Skeletal muscle satellite cell (primary cell): Measurements from ENCODE around the gene FARS2. TPM values are rescaled to one million over a fixed set of nuclear protein-coding genes. Genes with fewer than 3 reads are reported as not detected.
A peak's percentile ranks its signal among the peaks of the same experiment; 100 is the strongest.

Source experiments
- H3K27me3 ChIP-seq: 2 replicates; pipeline ENCODE4 v1.7.0; 2013; ENCODE audit warnings: low read length; ENCODE audit not compliant: control insufficient read depth, insufficient read depth
- H3K36me3 ChIP-seq: 2 replicates; pipeline ENCODE4 v1.7.0; 2013; ENCODE audit warnings: mild to moderate bottlenecking, control low read depth, low read length; ENCODE audit not compliant: insufficient read depth
- H3K4me1 ChIP-seq: 2 replicates; pipeline ENCODE4 v1.7.0; 2013; ENCODE audit warnings: low read length; ENCODE audit not compliant: control insufficient read depth, insufficient read depth
- H3K4me2 ChIP-seq: 2 replicates; pipeline ENCODE4 v1.7.0; 2013; ENCODE audit warnings: mild to moderate bottlenecking, low read length
- H3K4me3 ChIP-seq: 2 replicates; pipeline ENCODE4 v1.7.0; 2013; ENCODE audit warnings: low read length
- H3K9ac ChIP-seq: 2 replicates; pipeline ENCODE4 v1.7.0; 2013; ENCODE audit warnings: mild to moderate bottlenecking, low read depth, low read length, moderate library complexity
- H3K9me3 ChIP-seq: replicated peaks from 2 replicates; pipeline ENCODE4 v1.7.0; 2013; ENCODE audit warnings: mild to moderate bottlenecking, control low read depth, low read length
- total RNA-seq: library from RNA; depleted of rRNA; stranded (reverse); fragments of >200 nt; gene quantifications from 2 replicates; pipeline ENCODE4 v1.2.3, GENCODE V29; 2012; rRNA removed

FARS2 gene
- 22.9 and 27.9 TPM in 2 replicates for total RNA-seq

- Histone ChIP-seq H3K36me3 (no peaks in the 10 kb centered on the region), H3K4me1 (peaks cover 11% of the 10 kb centered on the region), H3K4me2 (peak within 1 kb of the TSS; percentile 88), H3K4me3 (peak within 1 kb of the TSS; percentile 77), H3K27me3 (no peaks in the 10 kb centered on the region), H3K9me3 (no peaks in the 10 kb centered on the region), H3K9ac (peak within 1 kb of the TSS; percentile 95)
Measured at GRCh38 chr6:5260661-5261544, at the start of gene FARS2, which contains the start of gene LYRM4. TSS of gene FARS2 (plus strand) at chr6:5261513. TSS of gene LYRM4 (minus strand) at chr6:5260950. CDS start at chr6:5260733, 217 bp downstream.

- no peak overlapping the region for H3K4me3 ChIP-seq
- peaks cover 3% of the 10 kb centered on the region for H3K36me3 ChIP-seq
- H3K9ac ChIP-seq, result no peak overlapping the region
- H3K4me2 ChIP-seq, result no peak overlapping the region
- H3K9me3 ChIP-seq, result no peaks in the 10 kb centered on the region
- peaks cover 14% of the 10 kb centered on the region for H3K4me1 ChIP-seq
- no peaks in the 10 kb centered on the region for H3K27me3 ChIP-seq
Measured at GRCh38 chr6:5213836-5214235, 47.5 kb upstream of the FARS2 start.

DNA sequence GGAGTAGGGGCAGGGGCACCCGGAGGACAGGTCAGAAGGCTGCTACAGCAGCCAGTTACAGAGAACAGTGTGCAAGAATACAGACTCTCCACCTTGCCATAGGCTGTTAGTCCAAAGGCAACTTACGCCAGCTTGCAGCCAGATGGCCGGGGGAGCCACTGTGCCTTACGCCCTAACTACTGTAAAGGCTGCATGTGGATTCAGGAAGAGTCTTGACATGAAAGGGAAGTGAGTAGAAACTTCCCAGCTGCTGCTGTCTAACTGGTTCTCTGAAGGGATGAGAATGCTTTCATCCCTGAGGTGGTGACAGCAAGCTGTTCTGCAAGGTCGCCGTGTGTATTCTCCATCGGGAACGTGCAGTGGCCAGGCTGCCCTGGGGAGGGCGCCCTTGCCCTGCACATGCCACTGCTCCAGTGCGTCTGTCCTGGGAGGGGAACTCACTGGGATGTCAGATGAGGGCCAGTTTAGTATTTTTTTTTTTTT lies 46.7 kb upstream of the FARS2 start:
- no peak overlapping the region for H3K9ac ChIP-seq
- H3K27me3 ChIP-seq, result no peaks in the 10 kb centered on the region
- H3K36me3 ChIP-seq, result peaks cover 3% of the 10 kb centered on the region
- H3K4me3 ChIP-seq, result no peak overlapping the region
- H3K4me2 ChIP-seq, result peak overlapping the region; percentile 30
- H3K4me1 ChIP-seq, result peaks cover 14% of the 10 kb centered on the region
- no peaks in the 10 kb centered on the region for H3K9me3 ChIP-seq

- Histone ChIP-seq H3K9me3 (no peaks in the 10 kb centered on the region), H3K4me2 (peak overlapping the region; percentile 30), H3K4me1 (peaks cover 14% of the 10 kb centered on the region), H3K4me3 (no peak overlapping the region), H3K27me3 (no peaks in the 10 kb centered on the region), H3K36me3 (peaks cover 3% of the 10 kb centered on the region), H3K9ac (no peak overlapping the region)
Measured at GRCh38 chr6:5215159-5215558, 46.2 kb upstream of the FARS2 start.

GRCh38 chr6:5215799-5216198 lies 45.5 kb upstream of the FARS2 start:
- Histone ChIP-seq H3K36me3 (peaks cover 3% of the 10 kb centered on the region), H3K4me1 (peaks cover 14% of the 10 kb centered on the region), H3K4me3 (no peak overlapping the region), H3K4me2 (no peak overlapping the region), H3K9ac (no peak overlapping the region), H3K27me3 (no peaks in the 10 kb centered on the region), H3K9me3 (no peaks in the 10 kb centered on the region)

DNA sequence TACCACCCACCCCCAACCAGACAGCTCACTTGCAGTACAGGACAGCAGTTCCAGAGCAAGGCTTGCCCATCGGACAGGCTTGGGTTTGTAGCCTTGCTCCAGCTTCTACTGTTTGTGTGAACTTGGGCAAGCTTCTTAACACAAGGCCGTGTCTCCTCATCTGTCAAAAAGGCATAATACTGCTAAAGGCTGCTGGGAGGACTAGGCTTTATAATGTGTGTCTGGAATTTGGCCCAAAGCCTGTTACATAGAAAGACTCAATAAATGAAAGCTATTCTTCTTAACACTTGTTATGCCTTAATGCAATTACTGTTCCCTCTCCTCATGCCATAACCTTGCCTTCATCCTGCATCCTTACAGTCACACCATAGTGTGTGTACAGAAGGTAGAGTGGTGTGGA lies 44.0 kb upstream of the FARS2 start:
- H3K27me3 ChIP-seq, result no peaks in the 10 kb centered on the region
- H3K9ac ChIP-seq, result no peak overlapping the region
- no peak overlapping the region for H3K4me2 ChIP-seq
- H3K36me3 ChIP-seq, result peaks cover 3% of the 10 kb centered on the region
- peaks cover 14% of the 10 kb centered on the region for H3K4me1 ChIP-seq
- H3K9me3 ChIP-seq, result no peaks in the 10 kb centered on the region
- H3K4me3 ChIP-seq, result no peak overlapping the region

DNA sequence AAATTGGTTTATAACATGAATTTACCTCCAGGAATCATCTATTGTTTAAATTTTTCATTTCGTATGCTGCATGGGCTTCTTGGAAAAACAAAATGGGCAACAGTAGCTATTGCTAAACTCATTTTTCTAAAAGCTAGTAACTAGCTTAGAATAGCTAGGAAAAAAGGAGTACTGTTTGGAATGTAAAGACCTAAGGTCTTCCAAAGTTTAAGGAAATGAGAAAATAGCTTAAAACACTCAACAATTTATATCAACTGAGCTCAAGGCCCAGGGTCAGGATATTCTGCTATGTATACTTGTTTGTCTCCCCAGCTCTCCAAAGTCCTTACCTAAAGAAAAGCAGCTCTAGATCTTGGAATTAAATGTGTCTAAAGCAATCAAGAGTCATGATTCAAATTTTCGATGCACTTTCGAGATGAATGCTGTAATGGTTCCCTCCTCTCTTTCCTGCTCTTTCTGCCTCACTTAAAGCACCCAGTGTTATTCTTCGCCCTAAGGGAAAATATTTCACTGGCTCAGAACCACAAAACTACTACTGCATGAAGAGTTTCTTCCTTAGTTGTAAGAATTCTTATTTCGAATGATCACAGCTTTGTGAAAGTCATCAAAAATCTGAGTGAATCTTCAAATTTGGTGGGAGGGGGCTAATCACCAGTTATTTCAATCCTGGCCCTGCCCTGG lies 42.2 kb upstream of the FARS2 start:
- Histone ChIP-seq H3K27me3 (no peaks in the 10 kb centered on the region), H3K4me3 (no peak overlapping the region), H3K9ac (no peak overlapping the region)

GRCh38 chr6:5220443-5220842 lies 40.9 kb upstream of the FARS2 start:
- peaks cover 2% of the 10 kb centered on the region for H3K4me1 ChIP-seq
- no peaks in the 10 kb centered on the region for H3K27me3 ChIP-seq
- no peak overlapping the region for H3K9ac ChIP-seq
- H3K4me2 ChIP-seq, result no peak overlapping the region
- no peaks in the 10 kb centered on the region for H3K36me3 ChIP-seq
- no peaks in the 10 kb centered on the region for H3K9me3 ChIP-seq
- no peak overlapping the region for H3K4me3 ChIP-seq

More for the DNA sequence above, 42.2 kb upstream of the FARS2 start:
- Histone ChIP-seq H3K4me1 (peaks cover 14% of the 10 kb centered on the region), H3K36me3 (no peaks in the 10 kb centered on the region), H3K4me2 (no peak overlapping the region), H3K9me3 (no peaks in the 10 kb centered on the region)

GRCh38 chr6:5223309-5223708 lies 38.0 kb upstream of the FARS2 start:
- Histone ChIP-seq H3K9me3 (no peaks in the 10 kb centered on the region), H3K4me1 (no peaks in the 10 kb centered on the region), H3K27me3 (no peaks in the 10 kb centered on the region), H3K4me3 (no peak overlapping the region), H3K36me3 (no peaks in the 10 kb centered on the region), H3K4me2 (no peak overlapping the region), H3K9ac (no peak overlapping the region)

- Histone ChIP-seq H3K27me3 (no peaks in the 10 kb centered on the region), H3K36me3 (no peaks in the 10 kb centered on the region), H3K9ac (no peak overlapping the region), H3K9me3 (no peaks in the 10 kb centered on the region), H3K4me2 (no peak overlapping the region), H3K4me3 (no peak overlapping the region), H3K4me1 (peaks cover 22% of the 10 kb centered on the region)
Measured at GRCh38 chr6:5229356-5229755, 32.0 kb upstream of the FARS2 start.

DNA sequence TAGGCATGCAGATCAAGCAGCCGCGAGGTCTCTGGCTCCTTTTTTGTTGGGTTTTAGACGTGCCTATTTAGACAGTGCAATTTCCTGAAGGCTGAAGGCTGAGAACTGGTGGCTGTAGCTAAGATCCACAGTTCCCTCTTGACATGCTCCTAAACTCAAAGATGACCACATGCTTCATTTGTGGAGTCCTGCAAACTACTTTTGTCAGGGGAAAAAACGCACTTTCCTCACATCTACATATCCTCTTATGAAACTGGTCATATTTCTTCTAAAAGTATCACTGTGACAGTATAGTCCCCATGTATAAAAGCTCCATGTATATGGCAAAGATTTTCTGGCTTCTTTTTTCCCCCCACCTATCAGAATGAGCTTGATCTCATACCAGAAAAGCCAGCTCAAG lies 31.2 kb upstream of the FARS2 start:
- Histone ChIP-seq H3K4me3 (no peak overlapping the region), H3K4me2 (peak overlapping the region; percentile 45), H3K9me3 (no peaks in the 10 kb centered on the region), H3K36me3 (peaks cover 4% of the 10 kb centered on the region), H3K4me1 (peaks cover 22% of the 10 kb centered on the region), H3K9ac (no peak overlapping the region), H3K27me3 (no peaks in the 10 kb centered on the region)
